Measurements from ENCODE around the gene LTK.

DNA sequence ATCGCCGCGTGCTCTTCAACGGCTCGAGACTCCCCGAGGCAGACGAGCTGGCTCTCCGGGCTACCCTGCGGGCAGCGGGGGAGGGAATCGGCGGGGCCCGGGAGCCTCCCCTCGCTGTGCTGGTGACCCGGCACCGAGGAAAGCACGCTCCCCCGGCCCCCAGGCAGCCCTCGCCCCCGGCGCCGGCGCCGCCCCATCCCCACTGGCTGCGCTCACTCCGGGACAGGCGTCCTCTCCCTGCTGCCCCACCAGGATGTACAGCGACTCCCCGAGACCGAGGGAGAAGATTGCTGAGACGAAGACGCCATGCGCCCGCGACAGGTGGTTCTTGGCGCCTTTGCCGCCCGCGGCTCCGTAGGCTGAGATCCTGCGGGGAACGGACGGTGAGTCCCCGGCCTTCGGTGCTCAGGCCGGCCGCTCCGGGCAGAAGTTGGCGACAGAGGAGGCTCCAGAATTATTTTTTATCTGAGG is 1.7 kb downstream of the LTK start:
- no peak for TF ChIP-seq POLR2A (IDR thresholded peaks at IDR 0.05; ENCODE audit: low read depth, low read length)
- no peak for TF ChIP-seq POLR2AphosphoS5 (IDR thresholded peaks at IDR 0.05; ENCODE audit: low read depth, low read length)

Data from GM12891 (cell line).